Epithelial cell of prostate (primary cell): ENCODE data around the gene TTC17.
"Not testable (repeated sequence)": the region's sequence is repeated elsewhere in the genome, so short reads cannot be mapped to it uniquely, and the experiment has no call there.

Experiments used
- DNase-seq: peaks from one replicate; pipeline ENCODE4 v3.0.0-alpha.2; 2011; ENCODE audit warnings: low read depth, low spot score
- H3K27ac ChIP-seq: fragments of 450-650 bp; 2 replicates; pipeline ENCODE4 v1.5.1; 2017; ENCODE audit warnings: mild to moderate bottlenecking

The TTC17 gene

GRCh38 chr11:43382614-43383013 is 23.9 kb downstream of the TTC17 start:
- DNase-seq = no peak
- no peak overlapping the region for H3K27ac ChIP-seq

- no peak overlapping the region for H3K27ac ChIP-seq
- DNase-seq = no peak
Measured at GRCh38 chr11:43384393-43384792, 25.7 kb downstream of the TTC17 start.

DNA sequence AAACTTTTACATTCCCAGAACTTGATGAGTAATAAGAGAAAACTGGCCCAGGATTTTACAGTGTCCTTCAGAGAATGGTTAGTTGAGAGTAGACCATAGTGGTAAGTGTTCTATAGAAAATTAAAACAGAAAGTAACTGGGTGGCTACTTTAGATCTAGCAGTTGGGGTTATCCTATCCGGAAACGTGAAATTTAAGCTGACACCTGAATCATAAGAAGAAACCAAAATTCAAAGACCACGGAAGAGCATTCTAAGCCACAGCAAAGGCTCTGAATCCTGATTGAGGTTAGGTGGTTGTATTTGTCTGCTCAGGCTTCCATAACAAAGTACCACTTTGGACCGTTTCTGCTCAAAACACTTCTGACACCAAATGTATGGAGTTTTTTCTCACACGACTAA is 34.0 kb downstream of the TTC17 start:
- DNase-seq = no peak

DNA sequence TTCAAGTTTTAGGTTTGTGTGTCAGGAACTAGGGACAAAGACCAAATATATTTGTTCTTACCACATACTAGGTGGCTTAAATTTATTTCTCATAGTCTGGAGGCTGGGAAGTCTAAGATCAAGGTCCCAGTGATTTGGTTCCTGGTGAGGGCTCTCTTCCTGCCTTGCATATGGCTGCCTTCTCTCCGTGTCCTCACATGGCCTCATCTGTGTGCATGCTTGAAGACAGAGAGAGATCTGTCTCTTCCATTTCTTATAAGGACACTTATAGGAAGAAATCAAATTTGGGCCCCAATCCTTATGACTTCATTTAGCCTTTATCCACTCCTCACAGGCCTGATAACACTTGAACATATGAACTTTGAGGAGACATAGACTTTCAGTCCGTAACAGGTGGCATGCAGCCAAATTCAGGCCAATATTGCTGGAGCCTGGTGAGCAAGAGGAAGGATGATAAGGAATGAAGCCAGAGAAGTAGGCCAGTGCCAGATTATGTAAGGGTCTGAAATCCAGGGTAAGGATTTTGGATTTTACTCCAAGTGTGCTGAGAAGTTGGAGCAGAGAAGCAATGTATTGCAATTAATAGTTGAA is 35.1 kb downstream of the TTC17 start:
- DNase-seq = no peak
- H3K27ac ChIP-seq = no peak overlapping the region

More for the DNA sequence above, 34.0 kb downstream of the TTC17 start:
- no peak overlapping the region for H3K27ac ChIP-seq

GRCh38 chr11:43396617-43397016 is 37.9 kb downstream of the TTC17 start:
- no peak overlapping the region for H3K27ac ChIP-seq
- DNase-seq = no peak

GRCh38 chr11:43397251-43397650 is 38.5 kb downstream of the TTC17 start:
- no peak overlapping the region for H3K27ac ChIP-seq
- no peak for DNase-seq

GRCh38 chr11:43399983-43400630 is 41.4 kb downstream of the TTC17 start:
- DNase-seq = no peak
- H3K27ac ChIP-seq = no peak overlapping the region

GRCh38 chr11:43401252-43401651 is 42.5 kb downstream of the TTC17 start:
- H3K27ac ChIP-seq = no peak overlapping the region
- DNase-seq = no peak

GRCh38 chr11:43401811-43402210 is 43.1 kb downstream of the TTC17 start:
- not testable (repeated sequence) for H3K27ac ChIP-seq, DNase-seq

GRCh38 chr11:43403357-43404231 is 44.9 kb downstream of the TTC17 start:
- no peak for DNase-seq

DNA sequence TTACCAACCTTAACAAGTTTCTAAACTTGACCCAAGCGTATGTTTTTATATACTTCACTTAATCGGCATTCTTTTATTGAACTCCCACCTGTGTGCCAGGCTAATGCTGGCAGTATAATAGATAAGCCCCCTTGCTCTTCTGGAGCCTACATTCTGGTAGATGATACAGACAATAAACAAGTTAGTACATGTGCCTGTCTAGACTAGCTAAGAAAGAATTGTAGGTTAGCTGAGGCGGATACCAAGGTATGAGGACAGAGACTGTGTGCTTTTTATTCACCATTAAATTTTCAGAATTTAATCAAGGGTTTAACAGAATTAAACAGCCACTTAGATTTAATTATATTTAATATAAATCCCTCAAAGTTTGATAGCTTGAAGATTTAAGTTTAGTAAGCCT is 45.7 kb downstream of the TTC17 start:
- no peak for DNase-seq
- H3K27ac ChIP-seq = peak overlapping the region; percentile 76

More at GRCh38 chr11:43403357-43404231, 44.9 kb downstream of the TTC17 start:
- peak overlapping the region; percentile 76 for H3K27ac ChIP-seq

GRCh38 chr11:43404836-43405479 is 46.2 kb downstream of the TTC17 start:
- H3K27ac ChIP-seq = peak overlapping the region; percentile 76

GRCh38 chr11:43408277-43408676 is 49.6 kb downstream of the TTC17 start:
- no peak for DNase-seq
- no peak overlapping the region for H3K27ac ChIP-seq

More at GRCh38 chr11:43404836-43405479, 46.2 kb downstream of the TTC17 start:
- DNase-seq = no peak

- DNase-seq = no peak
- no peak overlapping the region for H3K27ac ChIP-seq
Measured at GRCh38 chr11:43410394-43410793, 51.7 kb downstream of the TTC17 start.

DNA sequence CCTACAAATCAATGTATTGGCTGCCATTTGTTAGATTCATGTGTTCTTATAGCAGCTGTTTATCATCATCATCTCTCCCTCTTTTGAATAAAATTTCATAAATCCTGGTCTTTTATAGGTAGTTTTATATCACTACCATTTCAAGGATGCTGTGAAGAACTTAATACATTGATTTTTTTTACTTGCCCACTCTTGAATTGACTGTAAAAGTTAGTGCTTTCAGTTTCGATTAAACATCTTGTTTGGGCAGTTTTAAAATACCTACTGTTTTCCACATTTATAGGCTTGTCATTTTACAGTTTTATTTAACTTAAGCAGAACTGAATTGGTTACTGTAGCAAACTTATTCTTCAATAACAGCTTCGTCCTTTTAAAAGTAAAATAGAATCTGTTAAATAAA is 59.5 kb downstream of the TTC17 start:
- no peak overlapping the region for H3K27ac ChIP-seq
- no peak for DNase-seq

- DNase-seq = no peak
- no peak overlapping the region for H3K27ac ChIP-seq
Measured at GRCh38 chr11:43419460-43419859, 60.7 kb downstream of the TTC17 start.

GRCh38 chr11:43427971-43428370 is 69.3 kb downstream of the TTC17 start:
- no peak overlapping the region for H3K27ac ChIP-seq
- DNase-seq = no peak

- not testable (repeated sequence) for H3K27ac ChIP-seq, DNase-seq
Measured at GRCh38 chr11:43430916-43431315, 72.2 kb downstream of the TTC17 start.

- H3K27ac ChIP-seq = no peak overlapping the region
- no peak for DNase-seq
Measured at GRCh38 chr11:43434893-43435292, 76.2 kb downstream of the TTC17 start.

GRCh38 chr11:43440486-43440885 is 81.8 kb downstream of the TTC17 start:
- no peak overlapping the region for H3K27ac ChIP-seq
- no peak for DNase-seq

DNA sequence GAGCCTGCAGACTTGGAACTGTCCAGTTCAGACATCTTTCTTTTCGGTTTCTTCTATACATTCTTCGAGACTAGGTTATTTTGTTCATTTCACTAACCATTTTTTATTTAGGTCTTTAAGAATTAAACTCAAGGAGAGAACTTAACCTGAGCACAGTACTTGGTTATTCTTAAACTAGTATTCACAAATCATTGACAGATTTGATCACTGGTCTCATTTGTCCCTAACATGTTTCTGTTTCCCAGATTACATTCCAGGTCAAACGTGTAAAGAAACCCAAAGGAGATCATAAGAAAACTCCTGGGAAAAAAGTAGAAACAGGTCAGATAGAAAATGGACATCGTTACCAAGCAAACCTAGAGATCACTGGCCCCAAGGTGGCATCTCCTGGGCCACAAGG is 85.1 kb downstream of the TTC17 start:
- no peak overlapping the region for H3K27ac ChIP-seq
- DNase-seq = no peak
